HG02588 (cell line): ENCODE data around the gene VDAC1.
"Not testable (repeated sequence)": the region's sequence is repeated elsewhere in the genome, so short reads cannot be mapped to it uniquely, and the experiment has no call there.

Source experiments
- ATAC-seq: cut with Tn5 transposase; IDR thresholded peaks from one replicate; pipeline ENCODE4 v1.9.1; 2021; ENCODE audit warnings: mild to moderate bottlenecking, moderate library complexity; ENCODE audit not compliant: unreplicated experiment

VDAC1 gene

GRCh38 chr5:133968204-133968980, 36.4 kb downstream of the VDAC1 start, which contains the start of gene C5orf15:
Gene C5orf15 (minus strand): TSS chr5:133968625. CDS start chr5:133968584, 41 bp downstream.
- ATAC-seq: peak; percentile 95

- no peak for ATAC-seq
Observed at GRCh38 chr5:133967698-133968203, 37.0 kb downstream of the VDAC1 start.

GRCh38 chr5:133967124-133967523, 37.7 kb downstream of the VDAC1 start:
- no peak for ATAC-seq

GRCh38 chr5:133966090-133966489, 38.7 kb downstream of the VDAC1 start:
- ATAC-seq: no peak

- no peak for ATAC-seq
Observed at GRCh38 chr5:133963493-133964128, 41.2 kb downstream of the VDAC1 start.

- ATAC-seq: no peak
Observed at GRCh38 chr5:133962801-133963476, 41.8 kb downstream of the VDAC1 start.

GRCh38 chr5:133962131-133962530, 42.6 kb downstream of the VDAC1 start:
- ATAC-seq: no peak

- ATAC-seq: no peak
Observed at GRCh38 chr5:133959643-133960042, 45.1 kb downstream of the VDAC1 start.

- peak; percentile 56 for ATAC-seq
Observed at GRCh38 chr5:133957591-133957990, 47.2 kb downstream of the VDAC1 start.

GRCh38 chr5:133957080-133957479, 47.7 kb downstream of the VDAC1 start:
- ATAC-seq: peak; percentile 12

GRCh38 chr5:133956196-133956595, 48.6 kb downstream of the VDAC1 start:
- not testable (repeated sequence) for ATAC-seq

- ATAC-seq: no peak
Observed at GRCh38 chr5:133953568-133954145, 51.1 kb downstream of the VDAC1 start.

- no peak for ATAC-seq
Observed at GRCh38 chr5:133952729-133953567, 51.8 kb downstream of the VDAC1 start.

GRCh38 chr5:133950821-133951612, 53.8 kb downstream of the VDAC1 start:
- ATAC-seq: no peak

- ATAC-seq: no peak
Observed at GRCh38 chr5:133948721-133949120, 56.1 kb downstream of the VDAC1 start.

- ATAC-seq: no peak
Observed at GRCh38 chr5:133947431-133947841, 57.3 kb downstream of the VDAC1 start.

GRCh38 chr5:133945568-133945967, 59.2 kb downstream of the VDAC1 start:
- ATAC-seq: no peak

GRCh38 chr5:133944263-133945185, 60.3 kb downstream of the VDAC1 start:
- ATAC-seq: no peak

- no peak for ATAC-seq
Observed at GRCh38 chr5:133943475-133943817, 61.3 kb downstream of the VDAC1 start.
